HG03095 (cell line): ENCODE measurements around the gene PIK3R2.
"Not testable (repeated sequence)": the region's sequence is repeated elsewhere in the genome, so short reads cannot be mapped to it uniquely, and the experiment has no call there.

Source experiments
- ATAC-seq: cut with Tn5 transposase; IDR thresholded peaks from one replicate; pipeline ENCODE4 v1.9.1; 2021; ENCODE audit warnings: moderate library complexity; ENCODE audit not compliant: unreplicated experiment

PIK3R2 gene

DNA sequence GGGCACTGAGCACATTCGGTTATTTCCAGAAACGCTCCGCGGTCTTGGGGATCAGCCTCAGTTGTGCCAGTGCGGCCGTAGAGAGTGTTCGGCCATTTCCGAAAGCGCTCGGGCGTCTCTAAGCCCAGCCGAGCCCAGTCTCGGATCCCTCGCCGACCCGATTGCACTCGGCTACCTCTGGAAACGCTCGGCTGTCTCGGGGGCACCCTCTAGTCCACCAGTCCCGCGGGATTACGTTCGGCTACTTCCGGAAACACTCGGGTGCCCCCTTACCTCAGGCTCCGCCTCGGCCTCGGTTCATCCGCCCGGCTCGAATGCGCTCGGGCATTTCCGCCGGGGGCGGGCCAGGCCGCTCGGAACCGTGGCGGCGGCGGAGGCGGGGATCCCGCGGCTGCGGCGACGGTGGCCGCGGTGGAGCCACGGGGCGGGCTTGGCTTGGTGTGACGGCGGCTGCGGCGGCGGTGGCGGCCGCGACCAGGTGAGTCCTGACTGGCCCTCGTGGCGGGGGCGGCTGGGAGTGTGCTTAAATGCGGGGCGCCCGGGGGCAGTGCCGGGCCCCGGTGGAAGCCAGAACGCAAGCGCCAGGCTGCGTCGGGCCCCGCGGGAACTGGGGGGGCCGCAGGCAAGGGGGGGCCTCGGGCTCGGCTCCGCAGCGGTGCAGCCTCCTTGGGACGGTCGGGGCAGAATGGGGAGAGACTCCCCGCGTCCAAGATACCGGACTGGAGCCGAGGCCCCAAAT, at the start of gene PIK3R2:
Gene PIK3R2, plus strand, starts transcription at position 347 of the 739 bp plus-strand sequence. CDS start 2,717 bp downstream, outside the sequence.
- ATAC-seq, result peak; percentile 60

DNA sequence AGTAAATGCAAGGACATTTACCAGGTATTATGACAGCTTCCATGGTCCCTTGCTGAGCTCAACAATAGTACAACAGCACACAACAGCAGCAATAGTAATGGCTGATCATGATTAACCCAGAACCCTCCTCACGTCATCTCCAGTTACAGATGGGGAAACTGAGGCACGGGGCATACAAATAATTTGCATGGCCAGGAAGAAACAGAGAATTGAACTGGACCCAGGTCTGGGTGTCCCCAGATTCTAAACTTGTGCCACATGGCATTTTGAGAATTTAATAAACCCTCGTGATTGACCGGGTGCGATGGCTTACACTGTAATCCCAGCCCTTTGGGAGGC, 48.2 kb upstream of the PIK3R2 start:
- no peak for ATAC-seq

- not testable (repeated sequence) for ATAC-seq
Observed at GRCh38 chr19:18105259-18105658, 47.7 kb upstream of the PIK3R2 start.

DNA sequence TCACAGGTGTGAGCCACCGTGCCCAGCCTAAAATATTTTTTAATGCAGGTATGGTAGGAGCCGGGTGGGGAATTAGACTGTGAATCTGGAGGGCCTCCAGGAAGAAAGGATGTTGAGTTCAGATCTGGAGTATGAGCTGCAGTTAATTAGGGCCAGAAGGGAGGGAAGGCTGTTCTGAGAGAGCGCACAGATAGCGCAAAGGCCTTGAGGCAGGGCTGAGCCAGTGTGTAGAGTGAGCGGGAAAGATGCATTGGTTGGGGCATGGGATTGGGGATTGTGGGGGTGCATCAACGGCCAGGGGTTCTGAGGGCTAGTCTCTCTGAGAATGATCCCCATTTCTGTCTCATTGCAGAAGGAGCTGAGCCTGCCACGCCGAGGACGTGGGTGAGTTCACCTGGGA, 45.7 kb upstream of the PIK3R2 start:
- ATAC-seq, result no peak

- ATAC-seq, result no peak
Observed at GRCh38 chr19:18108897-18109296, 44.1 kb upstream of the PIK3R2 start.

DNA sequence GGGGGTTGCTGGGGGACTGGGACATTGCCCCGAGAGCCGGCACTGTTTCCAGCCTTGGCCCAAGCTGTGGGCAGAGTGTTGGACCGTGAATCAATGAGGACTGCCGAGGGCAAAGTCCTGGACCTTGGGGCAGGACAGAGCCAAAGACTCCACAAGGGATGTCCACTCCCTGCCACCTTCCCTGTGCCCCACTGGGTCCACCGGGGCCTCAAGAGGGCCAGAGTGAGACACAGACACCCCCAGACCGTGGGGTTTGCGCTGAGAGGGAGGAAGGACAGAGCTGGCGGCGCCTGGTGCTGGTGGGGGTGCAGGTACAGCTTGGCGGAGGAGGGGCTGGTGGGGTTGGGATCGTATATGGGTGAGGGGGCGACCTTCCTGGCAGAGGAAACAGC, 43.6 kb upstream of the PIK3R2 start:
- no peak for ATAC-seq

- ATAC-seq, result no peak
Observed at GRCh38 chr19:18109733-18110608, 43.0 kb upstream of the PIK3R2 start.

- ATAC-seq, result no peak
Observed at GRCh38 chr19:18110609-18111232, 42.2 kb upstream of the PIK3R2 start.

DNA sequence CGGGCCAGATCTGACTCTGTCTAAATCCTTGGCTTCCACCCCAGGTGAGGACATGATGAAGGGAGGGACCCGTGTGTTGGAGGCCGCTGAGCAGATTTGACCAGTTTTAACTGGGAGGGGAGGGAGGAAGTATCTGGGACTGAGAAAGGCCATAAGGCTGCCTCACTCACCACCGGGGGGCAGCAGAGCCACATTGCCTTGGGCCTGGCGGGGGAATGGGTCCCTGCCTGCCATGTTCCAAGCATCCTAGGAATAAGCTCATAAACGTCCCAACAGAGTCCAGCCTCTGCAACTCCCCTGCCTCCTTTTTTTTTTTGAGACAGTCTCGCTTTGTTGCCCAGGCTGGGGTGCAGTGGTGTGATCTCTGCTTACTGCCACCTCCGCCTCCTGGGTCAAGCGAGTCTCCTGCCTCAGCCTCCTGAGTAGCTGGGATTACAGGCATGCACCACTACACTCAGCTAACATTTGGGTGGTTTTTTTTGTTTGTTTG, 39.9 kb upstream of the PIK3R2 start:
- no peak for ATAC-seq

DNA sequence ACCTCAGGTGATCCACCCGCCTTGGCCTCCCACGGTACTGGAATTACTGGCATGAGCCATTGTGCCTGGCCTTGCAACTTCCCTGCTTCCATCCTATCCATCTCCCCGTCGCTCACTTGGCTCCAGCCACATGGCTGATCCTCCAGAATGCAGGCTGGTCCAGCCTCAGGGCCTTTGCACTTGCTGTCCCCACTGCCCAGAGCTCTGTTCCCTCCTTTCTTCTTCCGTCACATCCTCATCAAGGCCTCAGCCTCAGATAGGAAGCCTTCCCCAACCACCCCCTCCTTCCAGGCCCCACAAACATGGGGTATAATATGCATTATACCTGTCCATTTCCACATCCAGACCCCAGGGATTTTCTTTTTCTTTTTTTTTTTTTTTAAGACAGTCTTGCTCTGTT, 39.1 kb upstream of the PIK3R2 start:
- ATAC-seq, result no peak

GRCh38 chr19:18114483-18114882, 38.5 kb upstream of the PIK3R2 start:
- no peak for ATAC-seq

DNA sequence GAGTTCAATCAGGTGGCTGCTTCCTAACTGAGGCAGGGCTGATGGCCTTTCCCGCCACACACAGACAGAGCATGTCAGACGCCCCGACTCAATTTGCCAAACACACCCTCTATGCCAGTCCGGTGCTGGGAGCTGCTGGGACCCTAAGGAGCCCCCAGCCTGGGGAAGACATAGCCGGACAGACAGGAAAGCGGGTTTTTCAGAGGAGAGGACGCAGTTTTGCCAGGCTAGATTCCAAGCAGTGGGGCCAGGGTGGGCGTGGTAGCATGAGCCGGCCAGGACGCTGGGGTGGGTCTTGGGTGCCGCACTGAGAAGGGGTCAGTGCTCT, 35.6 kb upstream of the PIK3R2 start:
- no peak for ATAC-seq

DNA sequence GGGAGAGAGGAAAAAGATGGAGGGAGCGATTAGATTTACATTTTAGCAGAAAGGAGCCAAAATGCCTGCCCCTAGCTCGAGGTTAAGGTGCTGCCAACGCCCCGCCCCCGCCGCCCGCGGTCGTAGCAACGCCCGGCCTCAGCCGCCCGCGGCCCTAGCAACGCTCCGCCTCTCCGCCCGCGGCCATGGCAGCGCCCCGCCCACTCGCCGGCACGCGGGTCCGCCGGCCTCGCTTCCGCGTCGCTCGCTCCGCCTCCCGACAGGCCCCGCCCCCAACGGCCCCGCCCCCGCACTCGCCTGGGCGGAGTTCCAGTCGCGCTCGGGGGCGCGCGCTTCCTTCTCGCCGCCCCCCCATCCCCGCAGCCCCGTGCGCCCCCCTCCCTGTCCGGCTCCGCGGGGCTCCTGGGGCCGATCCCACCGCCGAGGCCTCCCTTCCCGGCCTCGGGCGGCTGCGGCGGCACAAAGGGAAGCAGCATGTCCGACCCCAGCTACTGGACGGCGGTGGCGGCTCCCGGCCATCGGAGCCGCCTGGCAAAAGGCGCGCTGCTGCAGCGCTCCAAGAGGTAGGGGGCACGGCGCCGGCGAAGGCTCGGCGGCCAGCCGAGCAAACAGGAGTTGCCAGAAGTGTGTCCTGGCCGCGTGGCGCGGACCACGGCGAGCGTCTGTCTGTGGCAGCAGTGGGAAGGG, 35.1 kb upstream of the PIK3R2 start:
- ATAC-seq, result peak; percentile 72

GRCh38 chr19:18118420-18119012, 34.4 kb upstream of the PIK3R2 start:
- ATAC-seq, result no peak

GRCh38 chr19:18119013-18119716, 33.8 kb upstream of the PIK3R2 start:
- no peak for ATAC-seq

DNA sequence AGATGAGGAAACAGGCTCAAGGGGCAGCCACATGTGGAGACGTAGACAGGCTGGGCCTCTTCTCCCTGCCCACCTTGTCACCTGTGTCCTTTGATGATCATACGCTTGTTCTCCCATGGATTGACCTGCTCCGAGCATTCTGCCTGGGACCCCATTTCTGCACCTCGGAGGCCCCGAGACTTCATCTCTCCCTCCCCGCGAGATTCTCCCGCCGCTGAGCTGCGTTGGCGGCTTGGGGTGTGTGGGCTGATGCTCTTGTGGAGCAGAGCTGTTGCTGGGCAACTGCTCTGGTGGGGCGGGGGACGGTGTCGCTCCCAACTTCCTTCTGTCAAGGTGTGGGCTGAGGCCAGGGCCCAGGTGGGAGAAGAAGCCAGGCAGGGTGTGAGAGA, 33.3 kb upstream of the PIK3R2 start:
- ATAC-seq, result no peak

- no peak for ATAC-seq
Observed at GRCh38 chr19:18120127-18120526, 32.8 kb upstream of the PIK3R2 start.

GRCh38 chr19:18121166-18121565, 31.8 kb upstream of the PIK3R2 start:
- ATAC-seq, result no peak

GRCh38 chr19:18122424-18122823, 30.5 kb upstream of the PIK3R2 start:
- no peak for ATAC-seq
